SKM-1 treated with dmso at 0.1 percent for 144 hours (cell line): ENCODE results near the gene TUG1.

Source experiments
- DNase-seq: peaks from one replicate; lab custom pipeline; 2025; ENCODE audit not compliant: unreplicated experiment; lab: John Stamatoyannopoulos, UW

Gene TUG1

DNA sequence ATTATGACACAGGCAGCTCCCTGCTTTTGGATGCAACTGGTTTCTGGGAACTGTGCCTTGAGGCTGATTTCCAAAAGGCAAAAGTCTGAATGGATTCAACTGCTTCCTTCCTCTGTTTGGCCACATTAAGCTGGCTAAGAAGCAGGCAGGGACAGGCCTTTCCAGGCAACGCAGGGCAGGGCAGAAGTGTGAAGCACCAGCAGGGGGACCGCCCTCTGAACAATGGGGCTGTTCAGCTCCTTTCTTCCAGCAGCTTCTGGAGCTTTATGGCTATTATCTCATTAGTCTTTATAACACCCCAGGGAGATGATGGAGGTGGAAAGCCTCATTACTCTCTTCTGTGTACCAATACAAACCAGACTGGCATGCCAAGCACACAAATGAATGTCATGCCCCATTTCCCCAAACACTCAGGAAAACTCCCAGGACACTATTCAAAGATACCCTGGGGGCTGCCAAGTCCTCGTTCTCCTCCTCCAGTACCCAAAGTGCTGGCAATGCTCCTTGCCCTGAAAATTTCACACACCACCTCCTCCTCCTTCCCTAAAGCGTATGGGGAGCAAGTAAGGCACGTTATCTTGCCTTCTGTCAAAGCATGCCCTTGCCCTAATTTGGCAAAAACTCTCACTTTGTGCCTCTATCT is 21.8 kb upstream of the TUG1 start:
- DNase-seq = no peak

DNA sequence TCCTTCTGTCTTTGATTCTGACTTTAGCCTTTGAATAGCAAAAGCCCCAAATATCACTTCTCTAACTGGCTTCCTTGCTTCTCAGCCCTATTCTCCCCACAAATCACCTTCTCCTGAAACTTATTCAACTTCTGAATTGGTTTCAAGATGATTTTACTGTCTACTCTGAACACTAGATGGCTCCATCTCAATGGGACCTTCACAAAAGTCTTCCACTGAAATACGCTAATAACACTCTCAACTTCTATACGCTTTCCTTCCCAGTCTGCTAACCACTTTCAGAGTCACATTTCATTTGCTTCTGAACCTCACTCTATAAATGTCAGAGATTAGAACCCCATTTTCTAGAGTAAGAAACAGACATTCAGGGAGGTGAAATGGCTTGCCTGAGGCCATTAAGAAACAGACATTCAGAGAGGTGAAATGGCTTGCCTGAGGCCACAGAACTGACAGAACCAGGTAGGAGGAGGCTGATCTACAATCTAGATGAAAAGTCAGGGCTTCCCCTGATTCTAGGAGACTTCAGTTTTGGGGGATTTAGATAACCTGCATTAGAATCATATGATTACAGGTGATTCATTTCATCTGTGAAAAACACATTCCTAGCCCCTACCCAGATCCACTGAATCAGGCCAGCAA is 21.1 kb upstream of the TUG1 start:
- peak; percentile 36 for DNase-seq

DNA sequence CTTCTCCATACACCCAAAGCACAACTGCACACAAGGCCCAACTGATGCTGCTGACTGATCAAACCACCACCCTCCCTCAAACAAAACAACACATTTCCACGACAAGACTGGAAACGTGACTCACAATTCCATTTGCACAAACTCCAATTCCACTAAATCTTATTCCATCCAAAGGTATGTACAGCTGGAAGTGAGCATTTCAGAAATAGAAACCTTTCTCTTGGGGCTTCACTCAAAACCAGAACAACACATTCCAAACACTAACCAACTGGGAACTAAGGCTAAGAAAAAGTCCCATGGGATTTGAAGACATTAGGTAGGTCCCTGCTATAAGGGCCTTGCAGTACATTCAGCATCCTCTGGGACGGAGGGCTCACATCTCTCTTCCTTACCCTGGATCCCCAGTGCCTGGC is 20.1 kb upstream of the TUG1 start:
- DNase-seq = no peak

DNA sequence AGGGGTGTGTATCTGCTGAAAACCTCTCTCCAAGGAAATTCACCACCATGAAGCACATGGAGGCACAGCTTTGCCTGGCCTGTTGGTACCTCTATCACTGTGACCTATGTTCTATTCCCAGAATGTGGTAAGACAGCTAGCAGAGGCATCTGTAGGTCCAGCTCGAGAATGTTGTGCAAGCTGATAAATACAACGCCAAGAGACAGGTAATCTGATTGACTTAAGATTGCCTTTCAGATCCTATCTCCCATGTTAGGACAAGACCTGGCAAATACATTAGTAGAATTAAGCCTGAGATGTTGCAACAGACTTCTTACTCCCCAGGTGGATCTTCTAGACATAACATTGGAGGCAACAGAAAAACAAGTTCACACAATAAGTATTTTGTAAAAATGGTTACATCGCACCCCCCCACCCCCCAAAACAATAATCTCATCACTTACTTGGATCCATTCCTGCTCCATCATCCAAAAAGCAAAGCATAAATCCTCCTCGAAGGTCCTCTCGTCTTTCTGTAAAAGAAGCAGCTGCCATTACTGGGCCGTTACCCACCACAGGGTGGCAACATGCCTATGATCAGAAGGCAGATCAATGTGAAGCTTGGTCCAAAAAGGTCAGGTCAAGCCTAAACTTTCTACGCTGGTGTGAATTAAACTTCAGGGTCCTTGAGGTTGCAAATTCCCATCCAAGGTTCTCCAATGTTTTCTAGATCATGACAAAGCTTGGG is 19.0 kb upstream of the TUG1 start:
- no peak for DNase-seq

DNA sequence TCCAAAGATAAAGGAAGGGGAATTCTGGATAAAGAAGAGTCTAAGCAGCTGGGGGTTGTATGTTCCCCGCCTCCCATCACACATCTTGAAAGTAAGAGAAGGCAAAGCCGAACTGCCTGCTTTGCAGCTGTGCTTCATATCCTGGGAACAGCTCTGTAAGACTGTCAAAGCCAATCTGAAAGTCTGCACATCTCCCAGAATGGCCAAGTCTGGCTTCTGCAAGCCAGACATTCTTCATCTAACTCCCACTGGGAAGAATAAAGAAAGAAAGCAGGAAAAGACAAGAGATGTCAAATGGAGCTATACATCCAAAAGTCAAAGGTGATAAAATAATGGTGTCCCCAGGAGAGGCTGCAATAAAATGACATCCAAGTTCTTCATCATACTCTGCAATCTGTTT is 15.9 kb upstream of the TUG1 start:
- DNase-seq = no peak

DNA sequence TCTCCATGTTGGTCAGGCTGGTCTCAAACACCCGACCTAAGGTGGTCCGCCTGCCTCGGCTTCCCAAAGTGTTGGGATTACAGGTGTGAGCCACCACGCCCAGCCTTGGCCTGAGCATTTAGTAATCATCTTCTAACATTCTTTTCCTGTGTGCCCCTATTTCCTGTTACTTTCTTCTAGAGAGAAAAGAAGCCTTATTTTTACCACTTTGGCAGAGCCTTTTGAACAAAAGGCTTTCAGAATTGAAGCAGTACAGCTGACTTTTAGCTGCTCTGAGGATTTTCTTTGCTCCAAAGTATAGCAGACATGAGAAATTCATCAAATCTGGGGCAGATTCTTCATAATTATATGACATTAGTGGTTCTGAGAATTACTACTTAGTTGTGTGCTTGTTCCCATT is 13.9 kb upstream of the TUG1 start:
- DNase-seq = no peak

DNA sequence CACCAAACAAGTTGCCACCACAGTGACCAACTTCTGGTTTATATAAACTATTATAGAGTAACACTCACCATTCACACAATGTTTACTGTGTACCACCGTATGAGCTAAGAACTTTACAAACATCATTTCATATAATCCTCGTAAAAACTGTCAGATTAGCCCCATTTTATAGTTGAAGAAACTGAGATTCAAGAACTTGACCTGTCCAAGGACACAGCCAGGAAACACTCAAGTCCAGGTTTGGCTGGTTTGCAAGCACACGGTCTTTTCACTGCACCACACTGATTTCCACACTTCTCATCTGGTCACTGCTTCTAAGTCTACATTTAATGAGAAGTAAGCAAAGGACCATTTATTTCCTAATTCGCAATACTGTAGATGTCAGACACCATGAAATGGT is 4.2 kb upstream of the TUG1 start:
- DNase-seq = no peak

DNA sequence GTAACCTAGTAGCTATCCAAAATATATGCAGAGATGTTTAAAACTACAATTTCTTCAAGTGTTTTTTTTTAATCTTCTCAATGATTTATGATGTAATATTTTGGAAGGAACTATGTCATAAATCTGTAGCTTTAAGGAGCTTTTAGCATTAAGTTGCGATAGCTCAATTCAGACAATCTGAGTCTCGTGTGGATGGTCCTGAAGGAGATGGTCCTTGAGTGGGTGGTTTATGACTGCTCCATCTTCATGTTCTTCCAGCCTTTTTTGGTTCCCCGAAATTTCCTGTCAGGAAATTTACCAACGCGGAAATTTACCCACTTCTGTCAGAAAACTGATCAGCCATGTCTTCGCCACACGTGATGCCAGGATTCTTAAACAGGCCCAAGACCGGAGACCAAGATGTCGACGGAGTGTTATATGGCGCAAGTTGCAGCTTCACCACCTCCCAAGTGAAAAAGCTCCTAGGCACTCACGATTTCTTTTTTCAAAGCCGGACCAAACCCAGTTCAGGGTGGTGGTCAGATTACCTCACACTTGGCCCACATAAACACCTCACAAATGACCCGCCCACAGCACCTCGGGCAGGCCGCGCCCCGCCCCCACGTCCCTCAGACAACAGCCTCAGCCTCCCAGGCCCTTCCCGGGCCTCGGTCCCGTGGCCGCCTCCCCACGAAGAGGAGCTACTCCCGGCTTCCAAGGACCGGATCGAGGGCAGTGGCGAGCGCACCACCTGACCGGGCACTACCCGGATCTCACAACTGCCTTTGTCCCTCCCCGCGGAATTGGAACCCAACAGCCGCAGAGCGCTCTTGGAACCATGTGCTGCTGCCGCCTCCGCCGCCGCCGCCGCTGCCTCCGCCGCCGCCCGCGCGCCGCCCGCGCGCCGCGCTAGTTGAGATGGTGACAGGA is 796 bp upstream of the TUG1 start, which contains the start of gene MORC2:
MORC2 (minus strand) TSS at position 760 of the 909 bp plus-strand sequence. CDS start 885 bp downstream, outside the sequence.
- DNase-seq = peak; percentile 68

DNA sequence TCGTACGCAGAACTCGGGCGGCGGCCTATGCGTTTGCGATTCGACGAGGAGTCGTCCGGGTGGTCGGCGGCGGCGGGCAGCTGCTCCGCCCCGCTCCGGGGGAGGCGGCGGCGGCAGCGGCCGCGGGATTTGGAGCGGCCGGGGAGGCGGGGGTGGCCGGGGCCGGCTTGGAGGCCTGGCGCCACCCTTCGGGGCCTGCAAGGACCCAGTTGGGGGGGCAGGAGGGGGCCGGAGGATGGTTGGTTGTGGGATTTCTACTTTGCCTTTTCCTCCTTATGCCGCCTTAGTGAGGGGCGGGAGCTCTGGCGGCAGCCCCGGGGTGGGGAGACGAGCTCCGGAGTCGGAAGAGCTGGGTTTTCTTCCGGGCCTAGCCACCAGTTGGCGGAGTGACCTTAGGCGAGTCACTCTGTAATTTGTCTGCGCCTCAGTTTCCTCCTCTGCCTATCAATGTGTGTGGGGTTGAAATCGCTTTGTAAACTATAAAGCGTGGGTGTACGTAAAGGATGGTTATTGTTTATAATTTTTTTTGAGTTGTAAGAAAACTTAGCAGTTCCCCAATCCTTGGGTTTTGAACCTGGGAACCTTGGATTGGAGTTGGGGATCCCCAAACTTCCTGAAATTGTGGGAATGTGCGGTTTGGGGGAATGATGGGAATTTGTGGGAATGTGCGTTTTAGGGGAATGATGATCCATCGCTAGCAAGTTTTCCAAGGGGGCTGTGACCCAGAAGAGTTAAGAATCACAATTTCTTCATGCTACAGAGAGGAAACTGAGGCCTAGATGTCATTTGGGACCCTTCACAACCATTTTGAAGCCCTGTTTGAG is 679 bp downstream of the TUG1 start:
- DNase-seq = peak; percentile 22

DNA sequence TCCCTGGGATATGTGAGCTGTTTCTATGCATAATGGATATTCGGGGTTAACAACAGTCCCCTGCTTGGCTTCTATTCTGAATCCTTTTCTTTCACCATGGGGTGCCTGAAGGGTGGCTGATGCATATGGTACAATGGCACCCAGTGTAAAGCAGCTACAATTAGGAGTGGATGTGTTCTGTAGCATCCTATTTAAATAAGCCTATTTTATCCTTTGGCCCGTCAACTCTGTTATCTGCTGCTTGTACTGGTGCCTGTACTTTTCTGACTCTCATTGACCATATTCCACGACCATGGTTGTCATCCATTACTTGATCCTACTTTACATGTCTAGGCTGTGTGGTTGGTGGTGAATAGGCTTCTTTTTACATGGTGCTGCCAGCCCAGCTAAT is 1.3 kb downstream of the TUG1 start:
- DNase-seq = no peak

DNA sequence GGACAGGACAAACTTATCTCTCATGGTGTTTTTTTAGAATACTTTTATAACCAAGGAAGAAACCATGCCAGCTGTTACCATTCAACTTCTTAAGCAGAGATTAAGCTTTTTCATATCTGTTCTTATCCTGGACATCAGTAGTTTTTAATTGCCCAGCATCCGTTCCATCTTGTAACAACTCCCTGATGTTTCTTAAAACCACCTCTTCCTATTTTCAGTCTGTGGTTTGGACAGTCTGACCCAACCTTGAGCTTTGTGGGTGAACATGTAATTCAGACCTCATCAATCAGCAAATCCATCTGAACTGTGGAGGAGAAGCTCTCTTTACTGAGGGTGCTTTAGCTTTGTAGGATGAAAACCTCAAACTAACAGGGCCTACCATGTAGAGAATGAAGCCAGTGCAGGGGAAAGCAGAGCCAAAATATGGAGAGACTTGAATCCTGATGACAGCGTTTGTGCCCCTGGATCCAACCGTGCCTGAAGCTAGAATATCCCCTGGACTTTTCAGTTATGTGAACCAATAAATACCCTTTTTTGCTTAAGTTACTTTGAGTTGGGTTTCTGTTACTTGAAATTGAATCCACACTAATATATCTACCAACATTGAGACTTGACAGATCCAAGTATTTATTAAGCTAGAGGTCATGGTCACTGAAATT is 9.4 kb downstream of the TUG1 start:
- peak; percentile 48 for DNase-seq

DNA sequence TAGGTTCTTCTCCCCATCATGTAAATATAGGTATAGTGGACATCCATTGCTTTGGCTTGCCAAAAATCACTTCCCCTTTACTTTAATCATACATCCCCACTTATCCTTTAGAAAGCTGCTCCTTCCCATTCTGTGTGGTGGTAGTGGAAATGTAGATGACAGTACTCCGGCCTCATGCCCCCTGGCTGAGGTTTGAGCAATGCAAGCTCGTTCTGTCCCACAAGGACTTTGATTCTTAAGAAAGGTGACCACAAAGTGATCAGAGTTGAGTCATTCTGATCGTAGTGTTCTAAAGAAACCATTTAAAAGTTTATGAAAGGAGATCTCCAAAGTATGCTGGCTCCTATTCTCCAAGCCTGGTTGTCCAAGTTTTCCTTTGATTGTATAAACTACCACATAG is 10.9 kb downstream of the TUG1 start:
- DNase-seq = no peak

DNA sequence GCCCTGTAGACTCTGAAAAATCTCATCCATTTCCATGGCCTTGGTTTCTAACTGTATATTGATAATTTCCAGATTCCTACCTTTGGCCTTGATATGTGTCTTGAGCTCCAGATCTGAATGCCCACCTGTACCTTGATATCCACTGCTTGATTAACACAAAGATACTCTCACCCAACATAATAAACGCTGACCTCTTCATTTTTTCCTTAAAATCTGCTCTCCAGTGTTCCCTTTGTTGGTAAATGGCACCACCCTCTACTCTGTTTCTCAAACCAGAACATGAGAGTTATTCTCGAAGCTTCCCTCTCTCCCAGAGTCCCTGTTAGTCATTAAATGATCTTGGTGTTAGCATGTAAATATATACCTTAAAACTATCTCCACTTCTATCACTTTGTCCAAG is 13.4 kb downstream of the TUG1 start:
- no peak for DNase-seq

DNA sequence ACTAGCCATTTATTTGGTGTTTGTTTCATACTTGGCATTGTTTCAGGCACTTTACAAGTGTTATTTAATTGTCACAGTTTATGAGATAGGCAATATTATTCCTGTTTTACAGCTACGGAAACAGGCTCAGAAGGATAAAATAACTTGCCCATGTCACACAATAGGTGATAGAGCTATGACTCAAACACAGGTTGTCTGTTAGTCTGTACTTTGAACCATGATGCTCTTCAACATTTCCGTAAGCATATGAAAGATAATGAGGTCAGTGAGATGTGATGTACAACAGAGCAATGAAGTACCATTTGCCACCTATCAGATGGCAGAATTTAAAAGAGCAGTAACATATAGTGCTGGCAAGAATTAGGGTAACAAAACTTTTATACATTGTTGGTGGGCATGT is 15.3 kb downstream of the TUG1 start:
- DNase-seq = no peak

DNA sequence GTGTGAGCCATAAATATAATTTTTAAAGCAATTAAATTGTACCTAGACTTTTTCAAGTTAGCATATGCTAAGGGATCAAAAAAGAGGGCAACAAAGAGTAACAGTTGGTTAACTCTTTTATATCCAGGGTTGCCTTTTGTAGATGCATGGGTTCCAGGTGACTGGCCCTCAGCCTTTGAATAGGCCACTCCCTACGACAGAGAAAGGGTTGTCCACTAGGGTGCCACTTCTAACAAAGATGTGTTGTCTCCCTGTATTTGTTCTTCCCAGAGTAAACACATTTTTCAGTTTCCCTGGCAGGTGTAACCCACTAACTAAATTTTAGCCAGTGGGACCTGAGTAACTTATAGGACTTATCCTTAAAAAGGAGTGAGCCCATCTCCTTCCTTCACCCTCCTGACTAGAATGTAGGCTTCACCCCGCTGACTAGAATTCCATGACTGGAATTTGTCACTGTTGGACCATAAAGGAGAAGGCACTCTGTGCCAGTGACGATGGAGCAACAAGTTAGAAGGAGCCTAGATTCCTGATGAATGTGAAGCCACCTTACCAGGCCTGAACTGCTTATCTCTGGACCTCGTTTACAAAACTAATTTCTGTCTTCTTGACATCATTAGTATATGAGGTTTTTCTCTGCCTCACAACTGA is 16.6 kb downstream of the TUG1 start:
- DNase-seq = no peak

DNA sequence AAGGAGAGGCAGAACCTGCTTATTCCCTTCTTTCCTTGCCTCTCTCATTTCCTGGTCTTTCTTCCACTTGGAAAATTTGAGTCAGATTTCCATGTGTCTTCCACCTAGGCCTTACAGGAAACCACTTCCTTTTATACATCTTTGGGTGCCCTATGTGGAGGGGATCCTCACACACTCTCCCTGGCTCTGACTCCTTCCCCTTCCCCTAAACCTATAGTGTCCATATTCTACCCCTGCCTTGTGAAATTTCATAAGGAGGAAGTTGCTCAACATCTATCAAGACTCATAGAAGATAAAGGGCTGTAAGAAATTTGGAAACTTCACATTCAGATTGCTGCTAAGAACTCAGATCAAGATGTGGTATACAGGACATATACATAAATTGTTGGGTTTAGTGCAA is 20.4 kb downstream of the TUG1 start:
- peak; percentile 76 for DNase-seq

DNA sequence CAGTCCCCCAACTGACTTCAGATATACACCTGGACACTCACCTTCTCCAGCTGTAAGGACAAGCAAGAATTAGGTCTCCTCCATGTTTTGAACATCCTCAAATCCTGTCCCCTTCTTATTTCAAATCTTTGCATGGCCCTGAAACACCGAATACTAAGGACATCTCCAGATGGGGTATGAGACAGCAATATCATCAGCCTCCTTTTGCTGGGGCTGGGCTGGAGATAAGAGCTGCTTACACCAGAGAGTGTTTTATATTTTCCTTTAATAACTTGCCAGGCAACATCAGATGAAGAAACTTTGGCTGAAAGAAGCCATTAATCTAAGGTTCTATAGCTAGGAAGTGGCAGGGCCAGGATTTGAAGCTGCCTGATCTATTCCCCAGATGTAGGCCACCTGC is 21.6 kb downstream of the TUG1 start:
- no peak for DNase-seq

DNA sequence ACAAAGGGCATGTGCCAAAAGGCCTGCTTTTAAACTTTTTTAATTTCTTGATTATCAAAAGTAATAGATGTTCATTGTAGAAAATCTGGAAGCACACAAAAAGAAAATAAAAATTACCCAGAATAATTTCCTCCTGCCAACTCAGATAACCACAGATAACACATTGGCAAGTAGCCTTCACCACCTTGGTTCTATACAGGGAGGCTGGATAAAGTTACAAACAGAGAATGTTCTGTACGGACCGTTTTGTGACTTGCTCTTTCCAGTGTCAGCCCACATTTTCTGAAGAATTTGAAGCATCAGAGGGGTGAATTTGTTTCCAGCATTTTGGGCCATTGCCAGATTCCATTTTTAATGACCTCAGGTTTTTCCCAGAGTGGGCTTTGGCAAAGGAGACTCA is 23.5 kb downstream of the TUG1 start:
- no peak for DNase-seq

DNA sequence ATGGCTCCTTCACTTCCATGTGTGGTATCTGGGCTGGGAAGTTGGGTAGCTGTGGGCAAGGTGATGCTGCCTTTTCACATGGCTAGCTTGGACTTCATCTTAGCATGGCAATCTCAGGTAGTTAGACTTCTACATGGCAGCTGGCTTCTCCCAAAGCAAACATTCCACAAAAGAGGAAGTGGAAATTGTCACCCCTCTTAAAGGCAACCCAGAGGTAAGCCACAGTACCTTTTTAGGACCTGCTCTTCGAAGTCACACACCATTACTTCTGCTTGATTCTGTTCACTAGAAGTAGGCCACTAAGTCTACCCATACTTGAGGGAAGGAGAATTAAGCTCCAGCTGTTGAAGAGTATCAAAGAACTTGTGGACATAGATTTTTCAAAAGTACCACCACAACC is 25.9 kb downstream of the TUG1 start:
- no peak for DNase-seq
